Stimulated activated CD4-positive, alpha-beta T cell treated with anti-CD3 and anti-CD28 coated beads, Interleukin-12 subunit alpha, Interleukin-12 subunit beta, amount 100 ng/mL, for 48 hours (primary cell): ENCODE data around the gene ERG.

Experiments
- DNase-seq, 3 donors: peaks; one replicate each; pipeline ENCODE4 v3.0.0-alpha.2; 2020; ENCODE audit warnings: low read depth in 2 of 3, low spot score in 1 of 3

ERG gene

GRCh38 chr21:38475519-38475918, 22.8 kb downstream of the ERG start:
- DNase-seq: no peak

- no peak for DNase-seq
Measured at GRCh38 chr21:38474796-38475195, 23.5 kb downstream of the ERG start.

DNA sequence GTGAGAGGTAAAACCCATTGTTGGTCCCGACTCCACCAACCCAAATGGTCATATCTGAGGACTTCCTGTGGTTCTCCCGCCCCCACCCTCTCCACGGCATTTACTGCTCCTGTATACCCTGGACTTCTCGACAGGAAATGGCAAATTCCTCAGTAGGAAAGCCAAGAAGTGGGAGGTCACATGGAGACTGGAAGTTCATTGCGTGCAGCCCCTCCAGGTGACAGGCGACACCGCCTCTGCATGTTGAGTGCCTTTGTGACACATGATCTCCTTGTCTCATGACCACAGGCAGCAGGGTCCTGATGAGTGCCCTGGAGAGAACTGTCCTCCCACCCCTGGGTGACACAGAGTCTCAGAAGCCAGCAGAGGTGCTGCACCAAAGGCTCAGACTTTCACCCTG, 24.2 kb downstream of the ERG start:
- no peak for DNase-seq

GRCh38 chr21:38472412-38473108, 25.7 kb downstream of the ERG start:
- DNase-seq: no peak

GRCh38 chr21:38471766-38472165, 26.5 kb downstream of the ERG start:
- no peak for DNase-seq

- no peak for DNase-seq
Measured at GRCh38 chr21:38470755-38471154, 27.5 kb downstream of the ERG start.

GRCh38 chr21:38469642-38470041, 28.6 kb downstream of the ERG start:
- no peak for DNase-seq

- DNase-seq: no peak
Measured at GRCh38 chr21:38468989-38469388, 29.3 kb downstream of the ERG start.

- DNase-seq: no peak
Measured at GRCh38 chr21:38467911-38468310, 30.4 kb downstream of the ERG start.

DNA sequence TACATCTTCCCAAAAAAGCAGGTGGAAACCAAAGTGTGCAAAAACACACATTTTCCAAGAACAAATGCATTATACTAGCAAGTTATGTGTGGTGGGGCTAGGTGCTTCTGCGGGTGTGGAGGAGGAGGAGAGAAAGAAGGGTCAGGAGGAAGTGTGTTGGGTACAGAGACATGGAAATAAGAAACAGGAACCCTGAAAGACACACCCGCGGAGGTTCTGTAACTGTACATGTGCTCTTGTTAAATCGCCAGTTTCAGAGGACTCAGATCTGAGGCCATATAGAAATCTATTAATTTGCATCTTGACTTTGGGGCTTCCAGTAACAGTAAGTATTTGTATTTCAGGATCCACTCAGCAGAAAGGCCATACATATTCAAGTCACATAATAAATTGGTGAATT, 30.9 kb downstream of the ERG start:
- no peak for DNase-seq

- DNase-seq: no peak
Measured at GRCh38 chr21:38460171-38460742, 38.0 kb downstream of the ERG start.

DNA sequence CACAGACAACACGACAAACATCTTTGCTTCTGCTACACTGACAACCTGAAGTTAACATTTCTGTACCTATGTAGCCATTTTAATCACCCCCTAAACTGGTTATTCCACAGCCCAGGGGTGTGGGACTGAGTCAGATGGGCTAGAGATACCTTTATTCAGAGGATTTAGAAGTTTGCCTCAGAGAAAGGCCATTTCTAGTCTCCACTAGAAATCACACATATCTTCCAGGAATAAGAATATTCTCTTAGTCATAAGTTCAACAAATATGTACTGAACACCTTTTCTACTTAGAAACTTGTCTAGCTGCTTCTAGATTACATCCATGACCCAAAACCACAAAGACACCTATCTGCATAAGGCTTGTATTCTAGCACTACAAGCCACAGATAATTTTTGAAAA, 38.8 kb downstream of the ERG start:
- no peak for DNase-seq

GRCh38 chr21:38455403-38455802, 42.9 kb downstream of the ERG start:
- DNase-seq: no peak

DNA sequence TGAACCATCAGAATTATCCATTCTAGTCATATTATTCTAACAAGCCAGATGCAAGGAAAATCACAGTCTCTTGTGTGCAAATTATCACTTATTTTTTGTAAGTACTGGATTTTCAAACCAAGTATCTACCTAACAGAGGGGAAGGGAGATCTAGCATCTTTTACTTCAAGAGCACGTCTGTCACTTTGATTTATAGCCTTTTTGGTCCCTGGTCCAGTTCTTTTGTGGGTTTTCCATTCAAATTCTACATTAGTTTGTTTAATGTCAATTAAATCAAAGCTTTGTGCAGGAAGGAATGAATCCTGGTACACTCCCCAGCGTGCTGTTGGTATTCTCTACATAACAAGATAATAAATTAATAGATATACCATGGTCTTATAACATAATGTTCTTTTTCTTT, 43.6 kb downstream of the ERG start:
- DNase-seq: no peak

GRCh38 chr21:38454161-38454560, 44.1 kb downstream of the ERG start:
- DNase-seq: no peak

GRCh38 chr21:38448671-38449385, 49.4 kb downstream of the ERG start:
- DNase-seq: no peak

GRCh38 chr21:38447611-38448010, 50.7 kb downstream of the ERG start:
- DNase-seq: no peak

DNA sequence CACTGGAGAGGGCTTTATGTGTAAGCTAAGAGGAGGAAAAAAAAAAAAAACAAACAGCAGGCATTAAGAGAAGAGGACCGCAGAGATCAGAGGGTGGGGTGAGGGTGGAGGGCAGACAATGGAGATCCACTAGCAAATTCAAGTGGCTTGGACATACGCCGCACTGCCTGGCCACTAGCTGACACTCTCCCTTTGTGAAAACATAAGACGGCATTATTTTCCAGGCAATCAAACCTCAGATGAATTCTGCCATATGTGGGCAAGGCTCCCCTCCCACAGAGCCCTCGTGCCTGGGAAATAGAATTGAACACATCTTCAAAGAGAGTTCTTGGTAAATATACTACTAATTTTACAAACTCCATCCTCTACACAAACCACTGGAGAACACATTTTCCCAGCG, 53.6 kb downstream of the ERG start:
- DNase-seq: no peak

DNA sequence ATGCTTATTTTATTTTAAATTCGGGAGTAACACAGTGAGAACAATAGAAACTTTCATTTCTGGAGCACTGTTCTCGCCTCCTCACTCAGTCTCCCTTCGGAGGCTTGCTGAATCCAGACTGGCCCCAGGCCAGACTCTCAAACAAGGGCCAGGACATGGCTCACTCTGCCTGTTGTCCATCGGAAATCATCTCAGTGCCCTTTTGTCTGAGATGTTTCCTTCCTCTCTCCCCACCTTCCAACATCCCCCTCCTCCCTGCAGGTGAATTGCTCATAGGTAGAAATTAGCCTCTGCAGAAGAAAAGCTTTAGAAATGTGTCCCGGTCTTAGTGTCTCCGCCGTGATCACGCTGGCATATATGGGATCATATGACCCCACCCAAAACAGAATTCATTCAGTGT, 55.2 kb downstream of the ERG start:
- DNase-seq: no peak

GRCh38 chr21:38441153-38441552, 57.1 kb downstream of the ERG start:
- no peak for DNase-seq

DNA sequence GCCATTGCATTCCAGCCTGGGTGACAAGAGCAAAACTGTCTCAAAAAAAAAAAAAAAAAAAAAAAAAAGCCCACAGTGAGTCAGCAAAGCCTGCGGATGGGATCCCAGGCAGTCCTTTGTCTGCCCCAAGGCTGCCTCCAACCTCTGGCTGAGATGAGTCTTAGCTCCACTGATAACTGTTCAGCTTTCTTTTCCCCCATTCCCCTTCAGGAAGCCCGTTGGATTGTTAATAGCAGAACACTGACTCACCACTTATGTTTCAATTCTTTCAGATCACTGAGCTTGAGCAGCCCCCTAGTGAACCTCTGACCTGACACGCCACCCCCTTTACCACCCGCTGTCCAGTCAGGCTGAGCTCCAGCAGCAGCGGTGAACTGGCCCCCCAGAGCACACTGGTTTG, 57.5 kb downstream of the ERG start:
- no peak for DNase-seq

- DNase-seq: no peak
Measured at GRCh38 chr21:38439957-38440356, 58.3 kb downstream of the ERG start.

GRCh38 chr21:38439426-38439825, 58.9 kb downstream of the ERG start:
- no peak for DNase-seq
